GM12878 (cell line): ENCODE data around the gene KIF25. TPM values are rescaled to one million over a fixed set of nuclear protein-coding genes. Genes with fewer than 3 reads are reported as not detected.

Experiments used
- ATAC-seq: fragments of 200-7000 bp; cut with Tn5 transposase; 3 replicates; pipeline ENCODE4 v1.9.1; 2020; ENCODE audit warnings: mild to moderate bottlenecking, moderate library complexity
- BruUV-seq: library from RNA; stranded (reverse); fragments of 400-500 nt; replicated peaks from 2 replicates; lab custom pipeline; 2021; lab: Mats Ljungman, UMichigan
- CTCF ChIA-PET: fragments of 300-600 bp; sonication (Branson Sonifier 250); formaldehyde crosslinking; extraction: SDS; loops from one replicate; lab custom pipeline; 2021; ENCODE audit warnings: inconsistent platforms; lab: Yijun Ruan, JAX
- POLR2A ChIA-PET: fragments of 350-600 bp; formaldehyde crosslinking; extraction: SDS; loops from one replicate; lab custom pipeline; 2021; ENCODE audit warnings: inconsistent platforms; lab: Charles Lee
- RAD21 ChIA-PET: fragments of 300-600 bp; sonication (Branson Sonifier 250); formaldehyde crosslinking; loops from one replicate; lab custom pipeline; 2023; ENCODE audit warnings: antibody characterized with exemption; ENCODE audit not compliant: unreplicated experiment; lab: Charles Lee
- SMC1A ChIA-PET: fragments of 300-600 bp; sonication (Branson Sonifier 250); formaldehyde crosslinking; loops from one replicate; lab custom pipeline; 2023; ENCODE audit not compliant: unreplicated experiment, uncharacterized antibody; lab: Charles Lee
- DNase-seq: peaks from one replicate; pipeline ENCODE4 v3.0.0-alpha.2; 2011; ENCODE audit warnings: low read depth, low spot score
- FAIRE-seq: peaks from 3 replicates; lab custom pipeline; 2011; peaks lifted over from hg19 to GRCh38; lab: Jason Lieb, UNC
- H2AFZ ChIP-seq: 2 replicates; pipeline ENCODE4 v1.6.0; 2011; ENCODE audit warnings: low read depth, low read length, control low read depth; ENCODE audit not compliant: control insufficient read depth
- H3K27ac ChIP-seq: 2 replicates; pipeline ENCODE4 v1.5.1; 2011; ENCODE audit warnings: control low read depth; ENCODE audit not compliant: control insufficient read depth, insufficient read depth
- H3K27me3 ChIP-seq, 2 experiments: replicated peaks in 1 of 2; 2 replicates each; pipeline versions ENCODE4 v1.6.0 to v1.6.1; 2011; ENCODE audit warnings: low read length in 1 of 2; ENCODE audit not compliant: control insufficient read depth in 2 of 2, insufficient read depth in 2 of 2
- H3K36me3 ChIP-seq, 2 experiments: 2 replicates each; pipeline ENCODE4 v1.5.1; 2011; ENCODE audit warnings: low read length in 1 of 2; ENCODE audit not compliant: control insufficient read depth in 2 of 2, insufficient read depth in 2 of 2
- H3K4me1 ChIP-seq: 2 replicates; pipeline ENCODE4 v1.6.1; 2011; ENCODE audit warnings: mild to moderate bottlenecking, low read length, moderate library complexity, mixed read lengths; ENCODE audit not compliant: control insufficient read depth, insufficient read depth
- H3K4me2 ChIP-seq: 2 replicates; pipeline ENCODE4 v1.6.0; 2011; ENCODE audit warnings: control low read depth; ENCODE audit not compliant: control insufficient read depth, insufficient read depth
- H3K4me3 ChIP-seq: fragments of 200-600 bp; sonication (generic); 2 replicates; pipeline ENCODE4 v1.5.1; 2016
- H3K79me2 ChIP-seq: 2 replicates; pipeline ENCODE4 v1.6.0; 2011; ENCODE audit warnings: low read length; ENCODE audit not compliant: control insufficient read depth, insufficient read depth
- H3K9ac ChIP-seq: 2 replicates; pipeline ENCODE4 v1.8.0; 2011; ENCODE audit warnings: low read length, control low read depth, mixed read lengths; ENCODE audit not compliant: control insufficient read depth, insufficient read depth
- H3K9me3 ChIP-seq: replicated peaks from 3 replicates; pipeline ENCODE4 v1.5.1; 2011; ENCODE audit warnings: mild to moderate bottlenecking, low read length; ENCODE audit not compliant: control insufficient read depth, insufficient read depth
- H4K20me1 ChIP-seq: 2 replicates; pipeline ENCODE4 v1.6.0; 2011; ENCODE audit not compliant: control insufficient read depth, insufficient read depth
- BACH1 ChIP-seq: fragments of 450-650 bp; IDR thresholded peaks from 2 replicates; pipeline ENCODE4 v1.6.1; 2017; ENCODE audit warnings: mild to moderate bottlenecking, borderline replicate concordance
- BCL11A ChIP-seq: IDR thresholded peaks from 2 replicates; pipeline ENCODE4 v1.6.1; 2011; ENCODE audit warnings: low read depth, low read length
- CHD1 ChIP-seq: IDR thresholded peaks from 2 replicates; pipeline ENCODE4 v1.6.1; 2012; ENCODE audit warnings: low read depth, low read length, improper control_type of control experiment
- DPF2 ChIP-seq: fragments of 450-650 bp; IDR thresholded peaks from 2 replicates; pipeline ENCODE4 v1.6.1; 2017; ENCODE audit warnings: mild to moderate bottlenecking
- E4F1 ChIP-seq: fragments of 450-650 bp; IDR thresholded peaks from 2 replicates; pipeline ENCODE4 v1.6.1; 2018; ENCODE audit warnings: borderline replicate concordance, mild to moderate bottlenecking; ENCODE audit not compliant: partially characterized antibody
- ELK1 ChIP-seq: IDR thresholded peaks from 2 replicates; pipeline ENCODE4 v1.6.1; 2012; ENCODE audit warnings: low read depth, low read length, improper control_type of control experiment
- GATAD2B ChIP-seq: fragments of 450-650 bp; conservative IDR thresholded peaks from 2 replicates; pipeline ENCODE4 v1.6.1; 2017; ENCODE audit warnings: low read depth, mild to moderate bottlenecking, moderate library complexity
- HDAC2 ChIP-seq: fragments of 200-600 bp; sonication (generic); IDR thresholded peaks from 2 replicates; pipeline ENCODE4 v1.6.1; 2017
- MAX ChIP-seq: IDR thresholded peaks from 2 replicates; pipeline ENCODE4 v1.6.1; 2012; ENCODE audit warnings: low read depth, low read length, improper control_type of control experiment
- MTA3 ChIP-seq: IDR thresholded peaks from 2 replicates; pipeline ENCODE4 v1.6.1; 2012; ENCODE audit warnings: low read length, inconsistent platforms, borderline replicate concordance
- NFIC ChIP-seq: IDR thresholded peaks from 2 replicates; pipeline ENCODE4 v1.6.1; 2012; ENCODE audit warnings: low read depth, mild to moderate bottlenecking, inconsistent platforms, low read length, moderate library complexity
- POLR2AphosphoS2 ChIP-seq: IDR thresholded peaks from 2 replicates; pipeline ENCODE4 v1.6.1; 2011; ENCODE audit warnings: low read depth, mild to moderate bottlenecking, low read length, improper control_type of control experiment, moderate library complexity
- POLR2AphosphoS5 ChIP-seq: IDR thresholded peaks from 2 replicates; pipeline ENCODE4 v1.6.1; 2011; ENCODE audit warnings: mild to moderate bottlenecking, low read length, inconsistent platforms
- REST ChIP-seq: IDR thresholded peaks from 2 replicates; pipeline ENCODE4 v1.6.1; 2012; ENCODE audit warnings: mild to moderate bottlenecking, low read depth, low read length
- SREBF2 ChIP-seq: IDR thresholded peaks from 2 replicates; pipeline ENCODE4 v1.6.1; 2012; ENCODE audit warnings: mild to moderate bottlenecking, low read length
- TARDBP ChIP-seq: IDR thresholded peaks from 2 replicates; pipeline ENCODE4 v1.6.1; 2016; ENCODE audit warnings: borderline replicate concordance
- TCF12 ChIP-seq: IDR thresholded peaks from 2 replicates; pipeline ENCODE4 v1.6.1; 2011; ENCODE audit warnings: low read depth, mild to moderate bottlenecking, low read length
- YBX1 ChIP-seq: fragments of 450-650 bp; IDR thresholded peaks from 2 replicates; pipeline ENCODE4 v1.6.1; 2016; ENCODE audit warnings: antibody characterized with exemption
- YY1 ChIP-seq: IDR thresholded peaks from 2 replicates; pipeline ENCODE4 v1.6.1; 2011; ENCODE audit warnings: low read depth, mild to moderate bottlenecking, low read length
- WGBS: methylation state at CpG from one replicate; pipeline ENCODE4 v1.1.6; 2016; ENCODE audit warnings: low lambda C conversion rate; ENCODE audit not compliant: insufficient replicate concordance, insufficient coverage; ENCODE audit errors: missing lambda C conversion rate; 5-methylcytosine and 5-hydroxymethylcytosine counted together
- in situ Hi-C: fragments of 300-500 bp; cut with MboI; formaldehyde crosslinking; loops from 9 replicates; pipeline ENCODE4 v1.14.3; 2018; ENCODE audit warnings: mixed read lengths
- intact Hi-C: fragments of 100-400 bp; cut with micrococcal nuclease; formaldehyde crosslinking; loops from one replicate; pipeline ENCODE4 v1.14.2; 2022; ENCODE audit not compliant: unreplicated experiment
- polyA plus RNA-seq, 11 experiments: library from polyadenylated mRNA; depleted of rRNA in 4 of 11; unstranded in 6 of 11; stranded (reverse) in 5 of 11; fragments of >200 nt; fragmentation: Nextera tagmentation in 4 of 11; fragmentation: Illumina TruSeq in 1 of 11; extraction: Ambion mirVana in 4 of 11; extraction: Trizol in 1 of 11; gene quantifications; 1 replicate in 1 of 11; 2 replicates in 10 of 11; pipeline versions ENCODE4 v1.2.1 to v1.2.3, GENCODE V29; 2011 to 2016; ENCODE audit warnings: inconsistent platforms in 2 of 11, missing spikeins in 2 of 11, low read depth in 1 of 11
- total RNA-seq, 4 experiments: library from RNA; depleted of rRNA in 3 of 4; stranded (reverse); fragments of >200 nt in 3 of 4; fragmentation: Illumina TruSeq in 1 of 4; extraction: Trizol in 1 of 4; gene quantifications; 2 replicates each; pipeline versions ENCODE4 v1.2.1 to v1.2.3, GENCODE V29; 2013 to 2021

Gene KIF25
- total and polyA plus RNA-seq, 10 of the 15 experiments (the other 5 are each of a cell fraction or from before 2014, with no cell fraction given): not detected

GRCh38 chr6:168022488-168023321, 25.2 kb downstream of the KIF25 start:
- no peaks in the 10 kb centered on the region for H4K20me1 ChIP-seq
- ChIA-PET POLR2A (no interaction called here), SMC1A (no interaction called here), CTCF (no interaction called here), RAD21 (no interaction called here)
- in situ Hi-C loops: no loop called here
- intact Hi-C loops: no loop called here
- DNase-seq (no peak), FAIRE-seq (no peak), ATAC-seq (no peak)
- no peaks in the 10 kb centered on the region for H3K79me2 ChIP-seq
- no peaks in the 10 kb centered on the region for H3K27me3 ChIP-seq
- no peak overlapping the region for H2AFZ ChIP-seq
- no peaks in the 10 kb centered on the region for H3K4me1 ChIP-seq
- no peak overlapping the region for H3K4me3 ChIP-seq
- H3K9me3 ChIP-seq: no peaks in the 10 kb centered on the region
- H3K9ac ChIP-seq: no peak overlapping the region
- H3K27ac ChIP-seq: no peak overlapping the region
- H3K4me2 ChIP-seq: no peak overlapping the region
- no peaks in the 10 kb centered on the region for H3K36me3 ChIP-seq
- BruUV-seq: no TSS peak
- 21% methylated on average over 6 of the region's 7 CpGs for WGBS
- TF ChIP-seq E4F1: no peak
- no peak for TF ChIP-seq BCL11A
- no peak for TF ChIP-seq TARDBP
- TF ChIP-seq POLR2AphosphoS2: no peak
- TF ChIP-seq MTA3: no peak
- no peak for TF ChIP-seq HDAC2
- no peak for TF ChIP-seq SREBF2
- no peak for TF ChIP-seq YBX1
- TF ChIP-seq CHD1: no peak
- TF ChIP-seq ELK1: no peak
- TF ChIP-seq POLR2AphosphoS5: no peak
- no peak for TF ChIP-seq NFIC
- no peak for TF ChIP-seq TCF12
- no peak for TF ChIP-seq GATAD2B
- TF ChIP-seq DPF2: no peak
- no peak for TF ChIP-seq BACH1
- TF ChIP-seq YY1: no peak
- no peak for TF ChIP-seq MAX
- TF ChIP-seq REST: no peak
